Measurements from ENCODE around the gene RELB.

Gene RELB

DNA sequence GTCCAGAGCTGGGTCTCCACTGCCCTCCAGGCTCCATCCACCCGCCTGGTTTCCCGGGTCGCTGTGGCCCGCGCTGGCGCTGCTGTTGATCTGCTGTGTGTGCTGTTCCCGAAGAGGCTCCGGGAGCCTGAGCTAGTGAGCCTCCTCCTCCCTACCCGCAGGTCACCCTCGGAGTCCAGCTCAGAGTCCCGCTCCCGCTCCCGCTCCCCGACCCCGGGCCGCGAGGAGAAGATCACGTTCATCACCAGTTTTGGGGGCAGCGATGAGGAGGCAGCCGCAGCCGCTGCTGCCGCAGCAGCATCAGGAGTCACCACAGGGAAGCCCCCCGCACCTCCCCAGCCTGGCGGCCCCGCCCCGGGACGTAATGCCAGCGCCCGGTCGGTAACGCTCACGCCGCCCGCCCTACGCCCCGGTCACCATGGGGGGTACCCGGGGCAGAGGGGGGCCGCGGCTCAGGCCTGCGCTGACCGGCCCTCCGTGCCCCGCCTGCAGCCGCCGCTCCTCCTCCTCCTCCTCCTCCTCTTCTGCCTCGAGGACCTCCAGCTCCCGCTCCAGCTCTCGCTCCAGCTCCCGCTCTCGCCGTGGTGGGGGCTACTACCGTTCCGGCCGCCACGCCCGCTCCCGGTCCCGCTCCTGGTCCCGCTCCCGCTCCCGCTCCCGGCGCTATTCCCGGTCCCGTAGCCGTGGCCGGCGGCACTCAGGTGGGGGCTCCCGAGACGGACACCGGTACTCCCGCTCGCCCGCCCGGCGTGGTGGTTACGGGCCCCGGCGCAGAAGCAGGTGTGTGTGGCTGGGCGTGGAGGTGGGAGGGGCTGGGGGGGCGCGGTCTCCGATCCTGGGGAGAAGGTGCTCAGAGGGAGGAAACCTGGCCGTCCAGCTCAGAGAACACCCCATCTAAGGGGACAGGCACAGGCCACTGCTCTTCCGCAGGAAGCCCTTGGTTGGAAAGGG lies 62.9 kb downstream of the RELB start:
- DNase-seq, result no peak

DNA sequence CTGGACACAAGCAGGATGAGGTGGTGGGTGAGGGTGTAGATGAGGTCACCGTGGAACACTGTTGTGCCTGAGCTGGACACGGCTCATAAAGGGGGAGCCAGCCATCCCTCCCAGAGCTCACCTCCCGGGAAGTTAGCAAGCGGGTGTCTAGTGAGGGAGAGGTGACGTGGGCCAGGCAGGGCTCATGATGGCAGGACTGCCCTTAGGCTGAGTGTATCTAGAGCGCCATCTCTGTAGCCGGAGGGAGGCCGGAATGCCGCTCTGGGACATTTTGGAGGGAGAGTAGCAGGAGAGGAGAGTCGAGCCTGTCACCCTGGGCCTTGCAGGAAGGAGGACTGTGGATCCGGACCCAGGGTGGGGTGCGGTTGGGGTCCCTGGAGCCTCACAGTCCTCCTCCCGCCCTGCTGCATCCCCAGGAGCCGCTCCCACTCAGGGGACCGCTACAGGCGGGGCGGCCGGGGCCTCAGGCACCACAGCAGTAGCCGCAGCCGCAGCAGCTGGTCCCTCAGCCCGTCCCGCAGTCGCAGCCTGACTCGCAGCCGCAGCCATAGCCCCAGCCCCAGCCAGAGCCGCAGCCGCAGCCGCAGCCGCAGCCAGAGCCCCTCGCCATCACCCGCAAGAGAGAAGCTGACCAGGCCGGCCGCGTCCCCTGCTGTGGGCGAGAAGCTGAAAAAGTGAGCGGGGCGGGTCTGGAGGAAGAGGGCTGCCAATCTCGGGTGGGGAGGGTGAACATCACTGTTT lies 65.8 kb downstream of the RELB start:
- DNase-seq, result no peak

GRCh38 chr19:45068041-45068440 lies 66.8 kb downstream of the RELB start:
- no peak for DNase-seq

DNA sequence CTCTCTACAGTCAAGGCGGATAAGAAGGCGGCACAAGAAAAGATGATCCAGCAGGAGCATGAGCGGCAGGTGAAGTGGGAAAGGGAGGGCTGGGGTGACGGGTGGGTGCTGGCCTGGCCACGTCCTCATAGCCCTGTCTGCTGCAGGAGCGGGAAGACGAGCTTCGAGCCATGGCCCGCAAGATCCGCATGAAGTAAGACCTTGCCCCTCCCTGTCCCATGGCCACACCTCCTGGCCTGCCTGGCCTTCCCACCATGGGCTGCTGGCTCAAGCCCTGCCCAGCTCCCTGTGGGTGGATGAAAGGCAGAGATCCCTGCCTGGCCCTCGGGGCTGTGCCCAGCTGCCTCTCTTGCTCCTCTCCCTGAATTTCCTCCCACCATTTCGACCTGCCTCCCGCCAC lies 67.8 kb downstream of the RELB start:
- DNase-seq, result no peak

- no peak for DNase-seq
These were observed 69.0 kb downstream of the RELB start for GRCh38 chr19:45070214-45070613.

DNA sequence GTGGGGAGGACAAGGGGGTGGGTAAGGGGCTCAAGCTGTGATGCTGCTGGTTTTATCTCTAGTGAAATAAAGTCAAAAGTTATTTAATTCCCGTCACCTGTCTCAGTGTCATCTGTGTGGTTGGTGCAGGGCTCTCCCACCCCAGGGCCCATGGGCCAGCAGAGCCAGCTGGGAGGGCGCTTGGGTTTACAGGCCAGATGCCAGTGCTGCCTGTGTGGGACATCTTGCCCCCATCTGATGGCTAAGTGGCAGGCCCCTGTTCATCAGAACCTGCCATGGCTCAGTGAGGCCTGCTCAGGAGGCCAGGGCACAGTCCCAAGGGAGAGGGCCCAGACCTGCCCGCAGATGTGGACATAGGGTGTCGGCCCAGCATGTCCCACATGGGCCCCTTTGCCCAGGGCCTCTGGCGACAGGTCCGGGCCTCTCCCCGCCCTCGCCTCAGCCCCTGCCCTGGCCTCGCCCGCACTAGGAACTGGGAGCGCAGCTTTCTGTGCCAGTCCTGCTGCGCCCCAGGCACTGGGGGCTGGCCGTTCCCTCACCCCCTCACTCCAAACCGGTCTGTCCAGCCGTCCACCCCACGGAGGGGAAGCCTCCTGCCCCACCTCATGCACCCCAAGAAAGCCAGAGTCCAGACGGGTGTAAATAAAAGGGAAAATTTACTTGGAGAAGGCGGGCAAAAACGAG lies 69.7 kb downstream of the RELB start:
- DNase-seq, result no peak

DNA sequence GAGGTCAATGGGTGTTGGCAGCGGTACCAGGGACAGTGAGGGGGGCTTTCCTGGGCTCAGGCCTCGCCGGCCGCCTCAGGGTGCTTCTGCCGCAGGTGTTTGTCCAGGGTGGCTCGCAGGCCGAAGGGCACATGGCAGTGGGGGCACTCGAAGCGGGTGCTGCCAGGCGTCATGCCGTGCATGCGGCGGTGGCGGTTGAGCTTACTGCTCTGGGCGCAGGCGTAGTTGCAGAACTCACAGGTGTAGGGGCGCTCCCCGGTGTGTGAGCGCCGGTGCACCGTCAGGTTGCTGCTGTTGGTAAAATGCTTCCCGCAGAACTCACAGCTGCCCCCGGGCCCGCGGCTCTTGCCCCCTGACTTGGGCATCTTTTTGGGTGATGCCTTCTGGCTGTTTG lies 70.3 kb downstream of the RELB start:
- DNase-seq, result no peak

DNA sequence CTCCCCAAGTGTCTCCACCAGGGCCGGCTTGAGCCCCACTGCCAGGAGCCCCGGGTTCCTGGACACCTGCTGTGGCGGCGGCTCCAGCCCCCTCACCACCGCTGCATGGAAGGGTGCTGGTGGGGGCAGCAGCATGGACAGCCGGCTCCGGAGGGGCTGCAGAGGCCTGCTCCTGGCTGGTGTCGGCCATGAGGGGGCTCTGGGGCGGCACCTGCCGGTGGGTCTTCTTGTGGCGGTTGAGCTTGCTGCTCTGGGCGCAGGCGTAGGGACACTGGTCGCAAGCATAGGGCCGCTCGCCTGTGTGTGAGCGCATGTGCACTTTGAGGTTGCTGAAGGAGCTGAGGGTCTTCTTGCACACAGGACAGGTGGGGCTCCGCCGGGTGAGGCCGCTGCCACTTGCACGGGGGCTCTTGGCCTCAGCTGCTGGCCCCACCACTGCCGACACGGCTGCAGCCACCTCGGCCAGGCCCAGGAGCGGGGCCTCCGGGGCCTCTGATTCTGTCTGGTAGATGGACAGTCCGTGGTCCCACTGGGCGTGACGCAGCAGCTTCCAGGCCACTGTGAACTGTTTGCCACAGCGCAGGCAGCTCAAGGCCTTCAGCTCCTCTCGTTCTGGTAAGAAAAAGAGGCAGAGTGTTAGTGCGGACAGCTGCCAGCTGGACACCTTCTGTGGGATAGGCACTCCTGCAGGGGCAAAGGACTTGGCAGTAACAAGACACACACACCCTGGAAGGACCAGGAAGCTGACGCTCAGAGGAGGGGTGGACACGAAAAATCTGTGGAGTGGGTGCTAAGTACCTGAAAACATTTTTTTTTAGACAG lies 70.9 kb downstream of the RELB start:
- no peak for DNase-seq

DNA sequence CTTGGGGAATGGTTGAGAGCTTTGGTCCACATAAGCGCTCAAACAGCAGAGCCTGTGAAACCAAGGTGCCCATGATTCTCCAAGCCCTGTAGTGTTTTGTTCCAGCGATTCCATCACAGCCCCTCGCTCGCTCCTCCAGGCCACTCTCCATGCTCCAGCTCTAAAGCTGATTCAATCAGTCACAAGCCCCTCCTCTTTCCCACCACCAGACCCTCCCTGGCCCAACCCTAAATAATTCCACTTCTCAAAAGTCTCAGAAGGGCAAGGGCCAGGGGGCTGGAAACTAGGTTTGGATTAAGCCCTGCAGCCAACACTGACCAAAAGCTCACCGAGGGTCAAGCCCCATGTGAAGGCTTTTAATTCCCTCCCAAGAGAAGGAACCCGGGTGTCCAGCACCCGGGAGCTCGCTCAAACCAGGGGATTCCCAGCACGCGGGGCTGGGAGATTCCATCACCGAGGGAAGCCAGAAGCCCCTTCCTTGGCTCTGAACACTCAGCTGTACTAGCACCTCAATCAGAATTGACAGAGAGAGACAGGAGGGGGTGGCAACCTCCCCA lies 73.6 kb downstream of the RELB start:
- DNase-seq, result no peak

DNA sequence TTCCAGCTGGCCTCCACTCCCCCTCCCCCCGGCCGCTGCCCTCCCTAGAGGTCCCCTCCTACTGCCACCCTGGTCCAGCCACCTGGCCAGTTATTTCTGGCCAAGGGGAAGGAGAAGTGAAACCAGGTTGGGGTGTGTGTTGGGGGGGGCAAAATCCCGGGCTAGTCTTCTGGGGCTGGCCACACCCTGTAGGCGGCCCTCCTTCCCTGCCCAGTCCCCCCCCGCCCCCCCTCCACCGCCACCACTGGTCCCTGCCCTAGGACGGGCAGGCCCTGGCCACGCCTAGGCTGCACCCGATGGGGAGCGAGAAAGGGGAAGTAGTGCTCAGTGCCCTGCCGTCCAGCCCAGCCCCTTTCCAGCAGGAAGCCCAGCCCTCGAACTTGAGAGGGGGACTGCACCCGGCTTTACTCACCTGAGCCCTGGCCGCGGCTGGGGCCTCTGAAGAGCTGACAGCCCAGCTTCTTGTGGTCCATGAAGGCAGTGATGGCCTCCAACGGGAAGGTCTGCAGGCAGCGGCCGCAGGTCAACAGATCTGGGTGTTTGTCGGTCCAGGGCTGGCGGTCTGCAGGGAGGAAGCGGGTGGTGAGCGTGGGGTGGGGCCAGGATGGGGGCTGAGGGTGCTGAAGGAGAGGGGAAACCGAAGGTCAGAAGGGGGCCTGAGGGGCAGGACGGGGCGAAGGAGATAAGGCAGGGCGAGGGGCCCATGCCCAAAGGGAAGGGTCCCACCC lies 74.2 kb downstream of the RELB start:
- no peak for DNase-seq

DNA sequence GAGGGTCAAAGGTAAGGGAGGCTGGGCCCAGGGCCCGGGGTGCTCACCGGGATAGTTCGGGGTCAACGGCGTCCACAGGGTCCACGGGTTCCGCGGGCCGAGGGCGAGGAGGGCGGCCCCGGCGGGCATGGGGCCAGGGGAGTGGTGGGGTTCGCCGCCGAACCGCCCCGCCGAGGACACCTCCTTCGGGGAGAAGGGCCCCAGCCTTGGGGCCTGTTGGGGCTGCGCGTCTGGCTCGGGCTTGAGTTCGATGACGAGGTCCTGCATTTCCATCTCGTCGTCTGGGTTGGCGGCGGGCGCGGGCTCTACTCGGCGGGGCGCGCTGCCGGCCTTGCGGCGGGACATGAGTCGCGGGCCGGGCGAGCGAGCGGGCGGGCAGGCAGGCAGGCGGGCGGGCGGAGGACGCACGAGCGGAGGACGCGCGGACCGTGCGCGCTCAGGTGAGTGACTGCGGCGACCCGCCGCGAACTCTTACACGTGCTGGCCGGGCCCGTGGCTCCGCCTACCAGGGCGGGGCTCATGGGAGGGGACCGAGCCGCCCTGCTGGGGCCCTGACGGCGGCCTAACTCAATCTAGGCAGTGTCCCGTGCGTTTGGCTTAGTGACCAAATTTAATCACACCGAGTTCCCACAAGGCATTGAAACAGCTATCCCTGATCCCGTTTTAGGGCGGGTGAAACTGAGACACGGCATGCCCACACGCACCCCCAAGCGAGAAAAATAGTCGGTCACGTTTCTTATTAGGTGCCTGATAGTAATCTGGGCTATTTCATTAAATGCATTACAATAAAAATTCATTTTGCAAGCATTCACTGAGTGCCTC lies 75.0 kb downstream of the RELB start, which contains the start of gene ZNF296:
Gene ZNF296, minus strand, starts transcription at position 450 of the 822 bp plus-strand sequence. Its CDS starts 105 bp downstream, at position 345.
- no peak for DNase-seq

DNA sequence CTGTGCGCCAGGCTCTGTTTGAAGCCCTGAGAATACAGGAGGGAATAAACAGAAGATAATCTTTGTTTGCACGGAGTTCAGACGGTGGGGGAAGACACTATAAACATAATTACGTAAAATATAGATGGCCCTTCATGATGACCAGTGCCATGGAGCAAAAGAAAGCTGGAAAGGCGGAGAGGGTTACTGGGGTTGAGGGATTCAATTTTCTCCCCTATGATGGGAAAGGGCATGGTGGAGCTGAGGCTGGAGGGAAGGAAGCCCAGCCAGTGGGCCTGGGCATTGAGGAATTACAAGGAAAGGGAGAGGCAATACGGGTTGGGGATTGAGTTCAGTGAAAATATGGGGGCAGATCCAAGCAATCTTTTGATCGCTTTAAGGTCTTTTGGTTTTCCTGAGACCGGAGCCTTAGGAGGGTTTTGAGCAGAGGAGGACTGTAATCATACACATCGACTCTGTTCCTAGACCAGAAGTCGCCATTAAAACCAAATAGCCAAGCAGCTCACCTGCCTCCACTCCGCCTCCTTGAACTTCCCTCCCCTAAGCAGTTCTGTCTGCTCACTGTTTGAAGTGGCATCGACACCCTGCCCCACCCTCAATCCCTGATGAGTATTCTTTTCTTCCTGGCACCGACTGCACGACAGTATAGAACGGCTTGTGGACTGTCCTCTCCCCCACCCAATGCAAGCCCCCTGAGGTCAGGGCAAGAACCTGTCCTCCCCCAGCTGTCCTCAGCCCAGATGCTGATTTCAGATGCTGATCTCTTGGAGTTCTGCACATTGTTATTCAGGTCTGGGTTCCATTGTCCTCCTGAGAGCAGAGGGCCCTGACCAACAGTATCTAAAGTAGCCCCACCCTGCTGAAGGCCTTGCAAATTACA lies 75.8 kb downstream of the RELB start:
- DNase-seq, result no peak

DNA sequence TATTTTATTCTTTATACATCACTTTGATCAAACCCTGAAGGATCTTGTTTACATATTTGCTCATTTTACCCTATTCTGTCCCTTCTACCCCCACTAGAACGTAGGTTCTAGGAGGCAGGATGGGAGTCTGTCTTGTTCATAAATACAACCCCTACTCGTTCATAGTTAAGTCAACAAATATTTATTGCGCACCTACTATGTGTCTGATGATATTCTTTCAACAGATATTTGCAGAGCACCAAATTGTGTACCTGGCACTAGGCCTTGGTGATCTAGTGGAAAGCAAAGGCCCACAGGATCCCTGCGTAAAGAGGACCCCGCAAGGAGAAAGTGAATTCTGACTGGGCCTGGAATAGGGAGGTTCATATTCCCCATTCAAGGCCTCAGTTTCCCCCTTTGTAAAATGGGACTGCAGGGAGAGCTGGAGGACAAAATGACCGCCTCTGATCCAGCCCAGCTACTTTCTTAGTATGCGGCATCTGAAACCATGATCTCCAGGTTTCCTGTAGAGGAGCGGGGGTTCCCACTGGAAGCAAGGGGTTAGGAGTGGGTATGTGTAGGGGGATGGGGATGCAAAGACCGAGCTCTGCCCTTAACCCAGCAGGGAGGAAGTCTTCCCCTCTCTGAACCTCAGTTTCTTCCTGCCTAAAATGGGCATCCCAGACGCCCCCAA lies 77.3 kb downstream of the RELB start:
- no peak for DNase-seq

DNA sequence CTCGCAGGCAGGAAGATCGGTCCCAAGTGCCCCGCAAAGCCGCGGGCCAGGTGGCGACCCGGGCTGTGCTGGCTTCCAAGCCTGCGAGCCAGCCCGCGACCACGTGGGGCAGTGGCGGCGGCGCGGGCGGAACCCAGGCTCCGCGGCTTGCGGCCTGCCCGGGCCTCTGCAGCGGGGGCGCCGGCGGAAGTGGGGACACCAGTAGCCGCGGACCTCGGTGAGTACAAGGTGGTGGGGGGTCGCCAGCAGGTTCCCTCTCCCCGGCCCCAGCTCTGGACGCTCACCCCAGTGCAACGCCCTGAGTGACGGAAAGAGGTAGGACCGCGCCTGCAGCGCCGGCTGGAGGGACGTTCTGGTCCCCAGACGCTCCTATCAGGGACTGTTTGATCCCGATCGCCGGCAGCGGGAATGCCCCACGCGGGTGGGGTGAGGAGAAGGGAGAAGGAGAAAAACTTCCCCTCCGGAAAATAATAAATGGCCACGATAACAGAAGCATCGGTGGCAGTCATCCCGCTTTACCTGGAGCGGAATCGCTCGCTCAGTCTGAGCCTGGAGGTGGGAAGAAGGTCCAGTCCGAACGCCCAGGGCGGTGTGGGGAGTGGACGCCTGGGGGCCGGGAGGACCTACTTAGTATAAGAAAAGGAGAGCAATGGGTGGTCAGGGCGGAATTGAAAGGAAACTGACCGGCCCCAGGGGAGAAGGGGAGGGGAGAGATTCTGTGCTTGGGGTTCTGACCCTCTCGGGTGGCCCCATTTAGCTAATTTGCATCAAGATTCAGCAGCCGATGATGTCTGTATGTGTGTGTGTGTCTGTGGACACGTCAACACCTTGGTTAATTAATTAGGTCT lies 78.0 kb downstream of the RELB start, which contains the start of gene GEMIN7:
Gene GEMIN7, plus strand, starts transcription at position 198 of the 848 bp plus-strand sequence. CDS start 10,855 bp downstream, outside the sequence.
- peak; percentile 66 for DNase-seq

- DNase-seq, result no peak
These were observed 78.7 kb downstream of the RELB start for GRCh38 chr19:45079911-45080370.

- no peak for DNase-seq
These were observed 80.9 kb downstream of the RELB start for GRCh38 chr19:45082170-45082569.

GRCh38 chr19:45086480-45086879 lies 85.2 kb downstream of the RELB start:
- DNase-seq, result no peak

GRCh38 chr19:45087531-45087930 lies 86.3 kb downstream of the RELB start:
- DNase-seq, result no peak
